H1 (cell line): ENCODE measurements around the gene LIPM. TPM values are rescaled to one million over a fixed set of nuclear protein-coding genes. Genes with fewer than 3 reads are reported as not detected.

Experiments
- CTCF ChIA-PET: fragments of 300-600 bp; sonication (Branson Sonifier 250); formaldehyde crosslinking; loops from one replicate; lab custom pipeline; 2021; ENCODE audit not compliant: partially characterized antibody; lab: Charles Lee
- POLR2A ChIA-PET: fragments of 300-600 bp; sonication (Branson Sonifier 250); formaldehyde crosslinking; loops from one replicate; lab custom pipeline; 2021; ENCODE audit warnings: inconsistent platforms; ENCODE audit not compliant: partially characterized antibody; lab: Charles Lee
- DNase-seq, 2 experiments: peaks; one replicate each; pipeline versions ENCODE4 v3.0.0 to v3.0.0-alpha.2; 2010 to 2022; ENCODE audit warnings: low spot score in 2 of 2, low read depth in 1 of 2, mixed read lengths in 1 of 2
- FAIRE-seq: peaks from 2 replicates; lab custom pipeline; 2011; peaks lifted over from hg19 to GRCh38; lab: Jason Lieb, UNC
- H2AFZ ChIP-seq: 2 replicates; pipeline ENCODE4 v1.8.1; 2012; ENCODE audit warnings: low read length, inconsistent platforms
- H2AK5ac ChIP-seq: 2 replicates; pipeline ENCODE4 v1.6.1; 2013; ENCODE audit warnings: low read depth, low read length
- H2BK120ac ChIP-seq: replicated peaks from 2 replicates; pipeline ENCODE3; 2013; ENCODE audit warnings: low read depth, low read length, inconsistent platforms
- H2BK12ac ChIP-seq: 2 replicates; pipeline ENCODE4 v1.6.1; 2013; ENCODE audit warnings: low read depth, low read length
- H2BK15ac ChIP-seq: 2 replicates; pipeline ENCODE4 v1.6.1; 2013; ENCODE audit warnings: low read length
- H2BK20ac ChIP-seq: 2 replicates; pipeline ENCODE4 v1.6.1; 2013; ENCODE audit warnings: low read length
- H2BK5ac ChIP-seq: 2 replicates; pipeline ENCODE4 v1.6.1; 2013; ENCODE audit warnings: low read depth, low read length
- H3K14ac ChIP-seq: 2 replicates; pipeline ENCODE4 v1.6.1; 2013; ENCODE audit warnings: inconsistent platforms; ENCODE audit not compliant: insufficient read length
- H3K18ac ChIP-seq: 2 replicates; pipeline ENCODE4 v1.6.1; 2013; ENCODE audit warnings: low read length; ENCODE audit errors: extremely low read depth
- H3K23ac ChIP-seq: 2 replicates; pipeline ENCODE4 v1.6.1; 2013; ENCODE audit warnings: inconsistent platforms; ENCODE audit not compliant: insufficient read length
- H3K23me2 ChIP-seq: 2 replicates; pipeline ENCODE4 v1.6.1; 2013; ENCODE audit warnings: low read depth, low read length
- H3K27ac ChIP-seq: 2 replicates; pipeline ENCODE4 v1.6.1; 2011; ENCODE audit warnings: low read depth, low read length, inconsistent platforms
- H3K27me3 ChIP-seq, 4 experiments: replicated peaks in 1 of 4; 1 replicate in 1 of 4; 2 replicates in 3 of 4; pipeline versions ENCODE4 v1.6.1 to v1.8.1; 2011 to 2013; ENCODE audit warnings: low read length in 3 of 4, mild to moderate bottlenecking in 3 of 4, inconsistent platforms in 2 of 4, mixed read lengths in 2 of 4, moderate library complexity in 1 of 4; ENCODE audit not compliant: control insufficient read depth in 3 of 4, insufficient read depth in 3 of 4; ENCODE audit errors: extremely low read depth in 1 of 4
- H3K36me3 ChIP-seq, 4 experiments: 2 replicates each; pipeline versions ENCODE4 v1.6.1 to v1.8.1; 2011 to 2013; ENCODE audit warnings: mild to moderate bottlenecking in 4 of 4, low read length in 3 of 4, moderate library complexity in 2 of 4, control low read depth in 1 of 4, inconsistent platforms in 1 of 4; ENCODE audit not compliant: insufficient read depth in 4 of 4, control insufficient read depth in 2 of 4
- H3K4ac ChIP-seq: replicated peaks from 2 replicates; pipeline ENCODE3; 2013; ENCODE audit warnings: low read length, low read depth, mixed read lengths, inconsistent platforms; ENCODE audit not compliant: insufficient read length
- H3K4me1 ChIP-seq, 4 experiments: replicated peaks in 1 of 4; 1 replicate in 1 of 4; 2 replicates in 3 of 4; pipeline versions ENCODE4 v1.6.1 to v1.8.1; 2011 to 2013; ENCODE audit warnings: low read length in 3 of 4, inconsistent platforms in 2 of 4, mixed read lengths in 1 of 4; ENCODE audit not compliant: insufficient read depth in 4 of 4, control insufficient read depth in 3 of 4
- H3K4me2 ChIP-seq, 2 experiments: 2 replicates each; pipeline versions ENCODE4 v1.6.1 to v1.8.1; 2011 to 2013; ENCODE audit warnings: low read depth in 2 of 2, low read length in 2 of 2, control low read depth in 1 of 2, inconsistent platforms in 1 of 2, mild to moderate bottlenecking in 1 of 2; ENCODE audit not compliant: insufficient read depth in 1 of 2
- H3K4me3 ChIP-seq, 4 experiments: fragments of 200-600, 300-600 bp in 1 of 4; sonication (generic), shearing (Covaris generic), sonication (Bioruptor Twin) in 1 of 4; 2 replicates each; pipeline versions ENCODE4 v1.5.1 to v1.8.1; 2011 to 2016; ENCODE audit warnings: low read length in 4 of 4, low read depth in 3 of 4, control low read depth in 2 of 4, inconsistent platforms in 2 of 4, mild to moderate bottlenecking in 2 of 4, mixed read lengths in 1 of 4, moderate library complexity in 1 of 4; ENCODE audit not compliant: insufficient read depth in 2 of 4; ENCODE audit errors: extremely low read depth in 1 of 4
- H3K56ac ChIP-seq: replicated peaks from 2 replicates; pipeline ENCODE3; 2013; ENCODE audit warnings: low read depth, mild to moderate bottlenecking, mixed read lengths, low read length, inconsistent platforms; ENCODE audit not compliant: insufficient read length
- H3K79me1 ChIP-seq: 2 replicates; pipeline ENCODE4 v1.6.1; 2013; ENCODE audit warnings: low read depth, low read length, control low read depth
- H3K79me2 ChIP-seq, 2 experiments: 2 replicates each; pipeline versions ENCODE4 v1.6.1 to v1.8.1; 2012 to 2013; ENCODE audit warnings: low read length in 2 of 2, mild to moderate bottlenecking in 2 of 2, inconsistent platforms in 1 of 2; ENCODE audit not compliant: insufficient read depth in 2 of 2, control insufficient read depth in 1 of 2
- H3K9ac ChIP-seq, 4 experiments: replicated peaks in 1 of 4; 1 replicate in 1 of 4; 2 replicates in 3 of 4; pipeline versions ENCODE4 v1.6.1 to v1.8.1; 2011 to 2013; ENCODE audit warnings: low read depth in 3 of 4, low read length in 3 of 4, control low read depth in 2 of 4, mild to moderate bottlenecking in 2 of 4, moderate library complexity in 2 of 4, inconsistent platforms in 1 of 4; ENCODE audit errors: extremely low read depth in 1 of 4
- H3K9me3 ChIP-seq, 2 experiments: 2 replicates each; pipeline versions ENCODE4 v1.6.1 to v1.8.1; 2012 to 2013; ENCODE audit warnings: mild to moderate bottlenecking in 2 of 2, moderate library complexity in 2 of 2, control low read depth in 1 of 2, inconsistent platforms in 1 of 2, low read depth in 1 of 2, low read length in 1 of 2, mixed read lengths in 1 of 2; ENCODE audit not compliant: insufficient read depth in 2 of 2
- H4K20me1 ChIP-seq, 2 experiments: replicated peaks in 1 of 2; 2 replicates each; pipeline versions ENCODE3 to v1.8.1; 2011 to 2013; ENCODE audit warnings: inconsistent platforms in 2 of 2, low read length in 2 of 2, mild to moderate bottlenecking in 1 of 2; ENCODE audit not compliant: insufficient read depth in 2 of 2, control insufficient read depth in 1 of 2
- H4K5ac ChIP-seq: 2 replicates; pipeline ENCODE4 v1.6.1; 2013; ENCODE audit warnings: low read length, low read depth, mixed read lengths, inconsistent platforms; ENCODE audit not compliant: insufficient read length
- H4K8ac ChIP-seq: 2 replicates; pipeline ENCODE4 v1.8.0; 2013; ENCODE audit warnings: mild to moderate bottlenecking, moderate library complexity, low read length, inconsistent platforms; ENCODE audit not compliant: insufficient read depth; ENCODE audit errors: extremely low read depth
- H4K91ac ChIP-seq: replicated peaks from 2 replicates; pipeline ENCODE3; 2013; ENCODE audit warnings: low read length, mixed read lengths, inconsistent platforms; ENCODE audit not compliant: insufficient read length
- BRCA1 ChIP-seq: IDR thresholded peaks from 2 replicates; pipeline ENCODE4 v1.6.1; 2012; ENCODE audit warnings: low read depth, low read length, improper control_type of control experiment
- MAX ChIP-seq: IDR thresholded peaks from 2 replicates; pipeline ENCODE4 v1.6.1; 2012; ENCODE audit warnings: inconsistent platforms
- POLR2AphosphoS5 ChIP-seq: IDR thresholded peaks from 2 replicates; pipeline ENCODE4 v1.6.1; 2011; ENCODE audit warnings: low read depth, low read length
- POU5F1 ChIP-seq: IDR thresholded peaks from 2 replicates; pipeline ENCODE4 v1.6.1; 2011; ENCODE audit warnings: low read depth, mild to moderate bottlenecking, low read length, moderate library complexity
- SAP30 ChIP-seq: fragments of 300-600 bp; sonication (generic); IDR thresholded peaks from 2 replicates; pipeline ENCODE4 v1.7.1; 2012; ENCODE audit warnings: low read length, moderate library complexity, mild to moderate bottlenecking, inconsistent platforms; ENCODE audit not compliant: insufficient read depth, insufficient replicate concordance
- TAF7 ChIP-seq: optimal IDR thresholded peaks from 2 replicates; pipeline ENCODE3; 2011; ENCODE audit warnings: low read depth, mild to moderate bottlenecking, inconsistent platforms, low read length, moderate library complexity, borderline replicate concordance
- TBP ChIP-seq: IDR thresholded peaks from 2 replicates; pipeline ENCODE4 v1.6.1; 2011; ENCODE audit warnings: low read depth, low read length, improper control_type of control experiment
- WGBS, 2 experiments: shearing (Covaris generic) in 1 of 2; methylation state at CpG; one replicate each; pipeline versions ENCODE4 v1.1.6 to v1.1.7; 2013 to 2015; ENCODE audit warnings: low lambda C conversion rate in 2 of 2, mixed read lengths in 2 of 2, inconsistent platforms in 1 of 2, low coverage in 1 of 2, missing lambda C conversion rate in 1 of 2; ENCODE audit not compliant: insufficient replicate concordance in 2 of 2, insufficient coverage in 1 of 2, insufficient read length in 1 of 2; ENCODE audit errors: extremely low coverage in 1 of 2, missing lambda C conversion rate in 1 of 2; 5-methylcytosine and 5-hydroxymethylcytosine counted together
- polyA plus RNA-seq, 7 experiments: library from polyadenylated mRNA; depleted of rRNA in 3 of 7; stranded (reverse) in 5 of 7; unstranded in 2 of 7; fragments of >200 nt in 5 of 7; fragments of 200-250 nt in 2 of 7; gene quantifications; 1 replicate in 5 of 7; 2 replicates in 1 of 7; 4 replicates in 1 of 7; pipeline versions ENCODE4 v1.2.1 to v1.2.3, GENCODE V29; 2011 to 2013; ENCODE audit warnings: missing spikeins in 2 of 7, mixed read lengths in 2 of 7
- total RNA-seq: library from RNA; stranded (reverse); fragmentation: NEBNext Ultra II Directional; extraction: Animal tissue kit (Norgen Biotek cat#: 25700); gene quantifications from 2 replicates; pipeline ENCODE4 v1.2.1, GENCODE V29; 2021

Gene LIPM
- total and polyA plus RNA-seq, 2 of the 8 experiments (the other 6 are each of a cell fraction or from before 2014, with no cell fraction given), result not detected

- no peaks in the 10 kb centered on the region for H4K20me1 ChIP-seq
- TF ChIP-seq POU5F1, result no peak
- no peak for TF ChIP-seq BRCA1
- TF ChIP-seq MAX, result no peak
- no peak for TF ChIP-seq TAF7
- TF ChIP-seq TBP, result no peak
- TF ChIP-seq SAP30, result no peak
- no peak for TF ChIP-seq POLR2AphosphoS5
- no peak overlapping the region for H2BK15ac ChIP-seq
- H2BK5ac ChIP-seq, result no peak overlapping the region
- no peak overlapping the region for H3K56ac ChIP-seq
- no peak overlapping the region for H2AK5ac ChIP-seq
- ChIA-PET POLR2A (no interaction called here), CTCF (interaction anchor here (0.9 to 3.7 kb wide), 8 partner anchors 9 to 386 kb away, joined by 3 to 30 read pairs (median 4); no protein-coding TSS in a partner anchor)
- H3K36me3 ChIP-seq, result no peaks in the 10 kb centered on the region
- H3K4me1 ChIP-seq, result no peaks in the 10 kb centered on the region
- H3K27me3 ChIP-seq, result no peaks in the 10 kb centered on the region
- H4K5ac ChIP-seq, result no peak overlapping the region
- H2AFZ ChIP-seq, result no peak overlapping the region
- H3K4me3 ChIP-seq, result no peak overlapping the region
- no peaks in the 10 kb centered on the region for H3K79me2 ChIP-seq
- H2BK120ac ChIP-seq, result no peak overlapping the region
- H2BK20ac ChIP-seq, result no peak overlapping the region
- H3K9ac ChIP-seq, result no peak overlapping the region
- H3K23me2 ChIP-seq, result no peaks in the 10 kb centered on the region; the same call in 1 of the 2 replicates
- FAIRE-seq (no peak), DNase-seq (no peak)
- no peak overlapping the region for H4K91ac ChIP-seq
- no peak overlapping the region for H3K23ac ChIP-seq
- no peaks in the 10 kb centered on the region for H3K9me3 ChIP-seq
- no peak overlapping the region for H4K8ac ChIP-seq
- no peak overlapping the region for H3K18ac ChIP-seq
- H3K4ac ChIP-seq, result no peak overlapping the region
- H3K4me2 ChIP-seq, result no peak overlapping the region
- WGBS, 2 experiments, result 85% methylated on average over 2 of the region's 2 CpGs; no CpG with 5 or more reads in 1 of the 2 experiments
- H2BK12ac ChIP-seq, result no peak overlapping the region
- H3K14ac ChIP-seq, result no peak overlapping the region
- no peak overlapping the region for H3K27ac ChIP-seq
- H3K79me1 ChIP-seq, result no peaks in the 10 kb centered on the region
Measured at GRCh38 chr10:88827671-88828070, 25.1 kb downstream of the LIPM start.
